PC-3 (cell line): Measurements from ENCODE around the gene GDF15. TPM values are rescaled to one million over a fixed set of nuclear protein-coding genes. Genes with fewer than 3 reads are reported as not detected.

Experiments used
- ATAC-seq: fragments of 200-7000 bp; cut with Tn5 transposase; 2 replicates; pipeline ENCODE4 v1.9.1; 2020; ENCODE audit warnings: mild to moderate bottlenecking, moderate library complexity
- BruUV-seq: library from RNA; stranded (reverse); fragments of 400-500 nt; replicated peaks from 2 replicates; lab custom pipeline; 2021; lab: Mats Ljungman, UMichigan
- CTCF ChIA-PET: fragments of 300-600 bp; sonication (Branson Sonifier 250); formaldehyde crosslinking; loops from one replicate; lab custom pipeline; 2022; ENCODE audit warnings: antibody characterized with exemption; lab: Charles Lee
- POLR2A ChIA-PET: fragments of 300-600 bp; sonication (Branson Sonifier 250); formaldehyde crosslinking; loops from one replicate; lab custom pipeline; 2022; ENCODE audit warnings: antibody characterized with exemption; ENCODE audit not compliant: unreplicated experiment; lab: Charles Lee
- DNase-seq: peaks from one replicate; pipeline ENCODE4 v3.0.0-alpha.2; 2015
- H2AFZ ChIP-seq: fragments of 300-600 bp; sonication (generic); 2 replicates; pipeline ENCODE4 v1.6.0; 2016; ENCODE audit warnings: antibody characterized with exemption, low read length
- H3F3A ChIP-seq: fragments of 300-600 bp; sonication (generic); one replicate; pipeline ENCODE4 v1.6.0; 2017; ENCODE audit warnings: antibody characterized with exemption, low read length, control low read depth, mild to moderate bottlenecking; ENCODE audit not compliant: unreplicated experiment
- H3K27ac ChIP-seq: fragments of 300-600 bp; sonication (generic); 2 replicates; pipeline ENCODE4 v1.5.1; 2016; ENCODE audit warnings: mild to moderate bottlenecking, low read length
- H3K27me3 ChIP-seq: fragments of 300-600 bp; sonication (generic); 2 replicates; pipeline ENCODE4 v1.6.1; 2016; ENCODE audit warnings: low read length, mixed read lengths
- H3K36me3 ChIP-seq: fragments of 300-600 bp; sonication (generic); 2 replicates; pipeline ENCODE4 v1.6.1; 2016; ENCODE audit warnings: low read depth, mixed run types, low read length, mixed read lengths
- H3K4me1 ChIP-seq: fragments of 300-600 bp; sonication (generic); 2 replicates; pipeline ENCODE4 v1.5.1; 2016; ENCODE audit warnings: low read length; ENCODE audit not compliant: insufficient read depth
- H3K4me2 ChIP-seq: fragments of 300-600 bp; sonication (generic); 2 replicates; pipeline ENCODE4 v1.6.0; 2016; ENCODE audit warnings: low read length
- H3K4me3 ChIP-seq: fragments of 300-600 bp; sonication (generic); 2 replicates; pipeline ENCODE4 v1.5.1; 2016; ENCODE audit warnings: mild to moderate bottlenecking, low read length, mixed read lengths
- H3K79me2 ChIP-seq: fragments of 300-600 bp; sonication (generic); 2 replicates; pipeline ENCODE4 v1.6.1; 2017; ENCODE audit warnings: low read length, mixed read lengths
- H3K9ac ChIP-seq: fragments of 300-600 bp; sonication (generic); 2 replicates; pipeline ENCODE4 v1.6.0; 2016; ENCODE audit warnings: mild to moderate bottlenecking, low read length
- H3K9me2 ChIP-seq: fragments of 300-600 bp; sonication (generic); replicated peaks from 2 replicates; pipeline ENCODE4 v1.6.1; 2016; ENCODE audit warnings: mixed run types, low read length, mixed read lengths
- H3K9me3 ChIP-seq: fragments of 300-600 bp; sonication (generic); 2 replicates; pipeline ENCODE4 v1.6.1; 2016; ENCODE audit warnings: low read length, mixed read lengths
- H4K20me1 ChIP-seq: fragments of 300-600 bp; sonication (generic); 2 replicates; pipeline ENCODE4 v1.6.1; 2016; ENCODE audit warnings: low read length, mixed read lengths
- CTCF ChIP-seq: fragments of 300-600 bp; sonication (generic); conservative IDR thresholded peaks from 2 replicates; pipeline ENCODE4 v1.5.1; 2017; ENCODE audit warnings: antibody characterized with exemption, low read depth, mild to moderate bottlenecking, low read length
- EZH2 ChIP-seq: fragments of 300-600 bp; sonication (generic); IDR thresholded peaks from one replicate; pipeline ENCODE4 v1.6.1; 2017; ENCODE audit warnings: antibody characterized with exemption, mild to moderate bottlenecking, low read length; ENCODE audit not compliant: unreplicated experiment
- EZH2phosphoT487 ChIP-seq: fragments of 300-600 bp; sonication (generic); IDR thresholded peaks from 2 replicates; pipeline ENCODE4 v1.6.1; 2018; ENCODE audit warnings: mild to moderate bottlenecking, antibody characterized with exemption, low read length, borderline replicate concordance
- intact Hi-C: fragments of 100-400 bp; cut with micrococcal nuclease; formaldehyde crosslinking; loops from 2 replicates; pipeline ENCODE4 v1.9.0; 2023
- total RNA-seq: library from RNA; depleted of rRNA; stranded (reverse); fragments of >200 nt; gene quantifications from 2 replicates; pipeline ENCODE4 v1.2.3, GENCODE V29; 2014

Gene GDF15
- total RNA-seq, 1 experiment from 2014 or later, result 84.3 TPM

- Histone ChIP-seq H3K4me3 (no peak overlapping the region), H3K27ac (no peak overlapping the region), H3K79me2 (peaks cover 6% of the 10 kb centered on the region; the same call in 1 of the 2 replicates), H3K9me2 (no peaks in the 10 kb centered on the region), H2AFZ (no peak overlapping the region), H3K36me3 (no peaks in the 10 kb centered on the region), H3K4me2 (no peak overlapping the region), H3K27me3 (no peaks in the 10 kb centered on the region), H3K9ac (no peak overlapping the region), H4K20me1 (no peaks in the 10 kb centered on the region), H3K9me3 (no peaks in the 10 kb centered on the region), H3F3A (no peaks in the 10 kb centered on the region), H3K4me1 (no peaks in the 10 kb centered on the region)
- DNase-seq (no peak), ATAC-seq (no peak)
- ChIA-PET CTCF (no interaction called here), POLR2A (no interaction called here)
- no TSS peak for BruUV-seq
- no peak for TF ChIP-seq EZH2phosphoT487
- no peak for TF ChIP-seq EZH2
- no peak for TF ChIP-seq CTCF
- intact Hi-C loops, result no loop called here
Measured at GRCh38 chr19:18428787-18429674, 43.1 kb downstream of the GDF15 start.

- no peaks in the 10 kb centered on the region for H4K20me1 ChIP-seq
- TF ChIP-seq EZH2, result no peak
- TF ChIP-seq CTCF, result no peak
- TF ChIP-seq EZH2phosphoT487, result no peak
- intact Hi-C loops, result no loop called here
- H3F3A ChIP-seq, result no peaks in the 10 kb centered on the region
- H3K79me2 ChIP-seq, result no peaks in the 10 kb centered on the region
- no peak overlapping the region for H3K27ac ChIP-seq
- H3K9me3 ChIP-seq, result no peaks in the 10 kb centered on the region
- no peak overlapping the region for H3K4me2 ChIP-seq
- no TSS peak for BruUV-seq
- H3K36me3 ChIP-seq, result no peaks in the 10 kb centered on the region
- H3K9ac ChIP-seq, result no peak overlapping the region
- no peak overlapping the region for H2AFZ ChIP-seq
- CTCF ChIA-PET, result no interaction called here
- POLR2A ChIA-PET, result no interaction called here
- H3K4me1 ChIP-seq, result no peaks in the 10 kb centered on the region
- DNase-seq (no peak), ATAC-seq (no peak)
- H3K9me2 ChIP-seq, result no peaks in the 10 kb centered on the region
- no peaks in the 10 kb centered on the region for H3K27me3 ChIP-seq
- H3K4me3 ChIP-seq, result no peak overlapping the region
Measured at GRCh38 chr19:18429717-18430416, 43.9 kb downstream of the GDF15 start.
